GM18517 (cell line): ENCODE measurements around the gene NRN1.
A peak's percentile ranks its signal among the peaks of the same experiment; 100 is the strongest.
"Not testable (repeated sequence)": the region's sequence is repeated elsewhere in the genome, so short reads cannot be mapped to it uniquely, and the experiment has no call there.

Experiments
- ATAC-seq: cut with Tn5 transposase; IDR thresholded peaks from one replicate; pipeline ENCODE4 v1.9.1; 2021; ENCODE audit warnings: mild to moderate bottlenecking, moderate library complexity; ENCODE audit not compliant: unreplicated experiment

The NRN1 gene

GRCh38 chr6:6006428-6007365 lies at the start of gene NRN1:
TSS of gene NRN1 (minus strand) at chr6:6006925. CDS start at chr6:6006749, 176 bp downstream.
- ATAC-seq: no peak

- ATAC-seq: no peak
Measured at GRCh38 chr6:6052216-6052615, 45.5 kb upstream of the NRN1 start.

- no peak for ATAC-seq
Measured at GRCh38 chr6:6046716-6047115, 40.0 kb upstream of the NRN1 start.

- ATAC-seq: no peak
Measured at GRCh38 chr6:6039946-6040509, 33.3 kb upstream of the NRN1 start.

DNA sequence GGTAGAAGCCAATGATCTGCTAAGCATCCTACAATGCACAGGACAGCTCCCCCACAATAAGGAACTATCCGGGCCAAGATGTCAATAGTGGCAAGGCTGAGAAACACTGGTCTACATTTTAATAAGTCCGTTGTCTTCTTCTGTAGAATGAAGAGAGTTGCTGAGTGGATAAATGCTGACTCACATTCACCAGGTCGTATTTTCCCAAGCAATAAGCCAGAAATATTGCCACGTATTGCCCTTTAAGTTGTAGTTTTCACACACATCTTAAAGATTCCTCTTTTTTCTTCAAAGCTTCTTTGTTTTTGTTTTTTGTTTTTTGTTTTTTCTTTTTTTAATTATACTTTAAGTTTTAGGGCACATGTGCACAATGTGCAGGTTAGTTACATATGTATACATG lies 30.5 kb upstream of the NRN1 start:
- ATAC-seq: no peak

GRCh38 chr6:6033858-6034257 lies 27.1 kb upstream of the NRN1 start:
- ATAC-seq: no peak

DNA sequence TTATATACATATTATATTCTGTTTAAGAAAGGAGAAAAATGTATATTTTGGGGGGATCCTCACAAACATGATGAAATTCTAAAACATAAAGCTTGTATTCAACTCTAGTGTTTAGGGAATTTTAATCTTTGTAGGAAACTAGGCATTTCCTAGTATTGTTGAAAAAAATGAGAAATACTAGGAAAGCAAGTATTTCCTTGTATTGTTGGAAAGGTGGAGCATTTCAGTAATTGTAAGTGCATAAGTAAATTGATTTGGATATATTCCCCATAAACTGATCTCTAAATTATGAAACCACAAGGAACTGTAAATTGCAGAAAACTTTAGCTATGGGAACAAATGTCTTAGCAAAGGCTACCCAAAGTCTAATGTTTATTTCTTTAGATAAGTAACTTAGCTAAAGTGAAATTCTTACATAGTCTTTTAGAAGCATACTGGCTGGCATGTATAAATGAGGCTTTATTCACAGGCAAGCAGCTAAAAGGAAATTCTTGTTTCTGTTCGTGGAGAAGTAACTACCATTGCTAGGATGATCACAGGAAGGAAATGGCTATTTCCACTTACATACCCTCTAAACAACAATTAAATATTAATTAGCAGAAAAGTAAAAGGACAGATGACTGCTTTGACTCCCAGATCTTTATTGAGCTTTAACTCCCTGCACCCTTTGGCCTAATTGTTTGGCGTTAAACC lies 19.9 kb upstream of the NRN1 start:
- ATAC-seq: no peak

DNA sequence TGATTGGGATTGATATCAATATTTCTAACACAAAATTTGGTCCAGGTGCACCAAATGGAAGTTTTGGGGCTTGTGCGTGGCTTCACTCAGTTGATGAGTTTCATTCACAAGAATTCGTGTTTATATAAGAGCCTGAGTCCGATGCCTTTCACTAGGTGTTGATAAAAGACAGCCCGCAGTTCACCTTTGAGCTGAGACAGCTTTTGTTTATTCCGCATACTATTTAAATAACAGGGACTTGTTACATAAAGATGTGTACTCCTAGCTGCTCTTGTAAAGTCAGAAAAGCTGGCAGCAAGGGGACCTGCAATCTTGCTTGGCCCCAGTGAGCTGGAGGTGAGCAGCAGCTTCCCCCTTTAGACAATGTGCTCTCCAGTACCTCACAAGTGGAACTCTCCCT lies 19.0 kb upstream of the NRN1 start:
- no peak for ATAC-seq

DNA sequence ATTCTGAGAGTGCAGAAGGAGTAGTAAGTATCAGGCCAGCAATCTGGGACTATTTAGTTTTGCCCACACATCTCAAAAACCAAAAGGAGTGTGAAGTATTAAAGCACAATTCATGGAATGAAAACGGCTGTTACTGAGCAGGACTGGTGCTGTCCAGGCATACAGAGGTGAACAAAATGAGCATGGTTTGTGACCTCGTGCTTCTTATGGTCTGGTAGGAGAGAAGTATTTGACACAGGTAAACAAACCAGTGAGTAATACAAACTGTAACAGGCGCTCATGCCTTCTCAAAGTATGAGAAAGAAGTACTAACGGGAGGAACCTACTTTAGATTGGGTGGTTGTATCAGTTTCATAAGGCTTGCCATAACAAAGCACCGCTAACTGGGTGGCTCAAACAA lies 17.5 kb upstream of the NRN1 start:
- ATAC-seq: no peak

GRCh38 chr6:6022841-6023240 lies 16.1 kb upstream of the NRN1 start:
- not testable (repeated sequence) for ATAC-seq

DNA sequence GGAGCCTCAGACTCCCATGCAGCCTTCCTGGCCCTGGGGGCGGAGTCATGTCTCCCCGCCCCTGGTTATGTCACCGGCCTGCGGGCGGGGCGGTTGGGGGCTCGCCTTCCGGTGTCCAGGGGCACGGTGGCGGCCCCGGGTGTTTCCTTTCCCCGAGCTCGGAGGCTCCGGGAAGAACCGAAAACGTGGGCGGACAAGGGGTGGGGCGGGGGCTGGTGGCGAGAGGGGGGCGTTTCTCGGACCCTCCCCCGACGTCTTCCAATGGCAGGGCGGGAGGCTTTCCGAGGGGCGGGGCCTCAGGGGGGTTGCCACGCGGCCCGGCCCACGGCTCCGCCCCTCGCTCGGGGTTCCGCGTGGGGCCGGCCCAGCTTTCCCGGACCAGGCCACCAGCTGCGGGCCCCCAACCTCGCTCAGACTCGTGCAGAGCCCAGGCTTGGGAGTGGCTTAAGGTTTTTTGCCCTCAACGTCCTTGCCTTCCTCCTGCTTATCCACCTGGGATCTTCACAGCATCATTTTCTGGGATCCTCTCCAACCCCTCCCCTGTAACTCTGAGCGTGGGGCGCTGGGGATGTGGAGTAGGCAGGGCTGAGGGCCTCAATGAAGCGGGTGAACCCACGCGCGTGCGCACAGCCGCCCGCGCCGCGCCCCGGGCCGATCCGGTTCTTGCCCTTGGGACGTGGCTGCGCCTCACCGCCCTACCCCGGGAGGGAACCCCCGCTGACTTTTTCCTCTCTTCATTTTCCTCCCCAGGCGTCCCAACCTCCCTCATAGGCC lies 2.1 kb upstream of the NRN1 start:
- peak; percentile 49 for ATAC-seq

DNA sequence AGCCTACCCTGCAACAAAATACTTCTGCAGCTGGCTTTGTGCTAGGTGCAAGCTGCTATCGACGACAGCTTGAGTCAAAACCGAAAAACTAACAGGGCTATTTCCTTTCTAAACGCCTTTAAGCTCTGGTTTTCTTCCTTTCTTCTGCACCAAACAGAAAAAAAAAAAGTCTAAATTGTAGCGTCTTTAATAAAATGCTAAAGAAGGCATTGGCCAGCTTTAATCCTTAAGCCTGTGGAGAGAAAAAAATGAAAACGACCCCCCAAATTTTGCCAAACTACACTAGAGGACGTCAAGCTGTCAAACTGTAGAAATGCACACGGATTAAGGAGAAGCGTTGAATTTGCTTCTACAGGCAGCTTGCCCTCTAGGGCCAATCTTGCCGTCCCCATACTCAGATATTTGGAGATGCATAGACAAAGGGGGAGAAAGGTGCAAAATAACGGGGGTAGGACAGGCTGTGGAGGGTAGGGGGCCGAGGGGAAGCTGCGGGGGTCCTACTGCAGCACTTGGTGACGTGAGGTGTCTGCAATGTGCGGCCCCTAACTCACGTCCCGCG lies 1.4 kb upstream of the NRN1 start:
- ATAC-seq: peak; percentile 26

GRCh38 chr6:6007366-6008088 lies 802 bp upstream of the NRN1 start:
- no peak for ATAC-seq

DNA sequence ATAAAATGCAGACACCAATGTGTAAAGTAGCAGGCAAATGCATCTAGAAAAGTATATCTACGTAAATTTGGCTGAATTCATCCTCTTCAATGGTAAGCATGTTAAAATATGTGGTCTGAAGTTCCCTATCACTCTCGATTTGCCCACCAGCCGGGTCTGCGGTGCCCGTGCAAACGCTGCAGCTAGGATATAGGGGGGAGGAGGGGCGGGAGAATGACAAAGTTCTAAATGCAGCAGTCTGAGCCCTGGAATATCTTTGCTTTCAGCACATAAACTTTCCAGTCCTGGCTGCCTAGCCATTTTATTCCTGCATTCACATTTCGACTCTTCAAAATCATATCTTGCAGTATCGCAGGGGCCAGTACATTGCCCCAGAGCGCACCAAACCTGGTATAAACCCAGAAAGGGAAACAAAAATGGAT lies 708 bp downstream of the NRN1 start:
- no peak for ATAC-seq

- ATAC-seq: no peak
Measured at GRCh38 chr6:6005051-6006005, 1.4 kb downstream of the NRN1 start.

DNA sequence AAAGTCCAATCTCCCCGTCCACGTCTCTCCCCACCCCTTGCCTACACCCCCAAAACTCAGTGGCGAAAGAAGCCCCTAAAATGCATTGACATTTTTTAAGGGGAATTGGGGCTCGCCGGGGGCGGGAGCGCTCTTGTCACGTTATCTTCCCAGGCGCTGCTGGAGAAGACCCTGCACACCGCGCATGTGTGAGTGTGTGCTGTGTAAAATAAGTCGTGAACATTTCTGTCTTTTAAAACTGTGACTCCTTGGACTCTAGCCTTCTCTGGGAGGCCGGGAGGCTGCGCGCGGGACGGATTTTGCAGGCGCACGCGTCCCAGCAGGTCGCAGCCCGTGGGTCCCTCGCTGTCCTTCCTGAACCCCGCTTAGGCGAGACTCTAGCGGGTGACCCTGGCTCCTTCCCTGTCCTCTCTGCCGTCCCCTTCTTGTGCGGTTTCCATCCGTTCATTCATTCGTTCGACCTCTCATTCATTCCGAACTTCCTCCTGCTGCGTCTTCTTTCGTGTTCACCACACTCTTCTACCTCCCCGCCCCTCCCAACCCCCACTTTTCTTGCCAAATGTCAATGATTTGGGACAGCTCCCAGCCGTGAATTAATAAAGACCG lies 2.2 kb downstream of the NRN1 start:
- ATAC-seq: no peak

- ATAC-seq: no peak
Measured at GRCh38 chr6:6003621-6004366, 2.9 kb downstream of the NRN1 start.
